OCI-LY7 (cell line): ENCODE results near the gene HACL1. TPM values are rescaled to one million over a fixed set of nuclear protein-coding genes. Genes with fewer than 3 reads are reported as not detected.

Source experiments
- BruUV-seq: library from RNA; stranded (reverse); fragments of 400-500 nt; replicated peaks from 2 replicates; lab custom pipeline; 2021; lab: Mats Ljungman, UMichigan
- CTCF ChIA-PET: fragments of 300-600 bp; sonication (Branson Sonifier 250); formaldehyde crosslinking; loops from one replicate; lab custom pipeline; 2022; ENCODE audit warnings: antibody characterized with exemption; ENCODE audit not compliant: unreplicated experiment; lab: Charles Lee
- POLR2A ChIA-PET: fragments of 300-600 bp; sonication (Branson Sonifier 250); formaldehyde crosslinking; loops from one replicate; lab custom pipeline; 2022; ENCODE audit warnings: antibody characterized with exemption; lab: Charles Lee
- DNase-seq: peaks from one replicate; pipeline ENCODE4 v3.0.0-alpha.2; 2015; ENCODE audit warnings: low spot score
- H2AFZ ChIP-seq: fragments of 200-600 bp; sonication (generic), shearing (Covaris generic); 2 replicates; pipeline ENCODE4 v1.6.1; 2014; ENCODE audit warnings: mild to moderate bottlenecking, antibody characterized with exemption, low read length, moderate library complexity
- H3K27ac ChIP-seq: fragments of 200-600 bp; sonication (generic); 2 replicates; pipeline ENCODE4 v1.5.1; 2014; ENCODE audit warnings: mixed run types, low read depth, mild to moderate bottlenecking, moderate library complexity, low read length, inconsistent platforms; ENCODE audit not compliant: poor library complexity, severe bottlenecking
- H3K36me3 ChIP-seq: fragments of 200-600 bp; sonication (generic); 2 replicates; pipeline ENCODE4 v1.6.1; 2014; ENCODE audit warnings: mild to moderate bottlenecking, antibody characterized with exemption, low read length, moderate library complexity, mixed read lengths; ENCODE audit not compliant: insufficient read depth
- H3K4me1 ChIP-seq: fragments of 200-600 bp; sonication (generic); 2 replicates; pipeline ENCODE4 v1.5.1; 2014; ENCODE audit warnings: mild to moderate bottlenecking, low read length; ENCODE audit not compliant: insufficient read depth, poor library complexity, severe bottlenecking
- H3K4me2 ChIP-seq: fragments of 200-600 bp; sonication (generic); 2 replicates; pipeline ENCODE4 v1.6.1; 2014; ENCODE audit warnings: mild to moderate bottlenecking, low read length
- H3K4me3 ChIP-seq: fragments of 200-600 bp; sonication (generic); 2 replicates; pipeline ENCODE4 v1.5.1; 2014; ENCODE audit warnings: mild to moderate bottlenecking, low read depth, low read length; ENCODE audit not compliant: poor library complexity, severe bottlenecking
- H3K79me2 ChIP-seq: fragments of 200-600 bp; sonication (generic); 2 replicates; pipeline ENCODE4 v1.6.1; 2016; ENCODE audit warnings: low read depth, mild to moderate bottlenecking, low read length, moderate library complexity, mixed read lengths; ENCODE audit not compliant: insufficient read depth
- H3K9me2 ChIP-seq: fragments of 200-600 bp; sonication (generic); 2 replicates; pipeline ENCODE4 v1.6.1; 2016; ENCODE audit warnings: mild to moderate bottlenecking, low read length, mixed read lengths; ENCODE audit not compliant: insufficient read depth
- H3K9me3 ChIP-seq: fragments of 200-600 bp; sonication (generic); 2 replicates; pipeline ENCODE4 v1.6.1; 2014; ENCODE audit warnings: mild to moderate bottlenecking, mixed run types, low read length, mixed read lengths
- H4K20me1 ChIP-seq: fragments of 200-600 bp; sonication (generic); 2 replicates; pipeline ENCODE4 v1.6.1; 2014; ENCODE audit warnings: mild to moderate bottlenecking, antibody characterized with exemption, low read length, moderate library complexity, mixed read lengths; ENCODE audit not compliant: insufficient read depth
- EZH2phosphoT487 ChIP-seq: fragments of 200-600 bp; sonication (generic); IDR thresholded peaks from 2 replicates; pipeline ENCODE4 v1.6.1; 2018; ENCODE audit warnings: low read depth, borderline replicate concordance, mild to moderate bottlenecking, mixed run types, antibody characterized with exemption, low read length, moderate library complexity, mixed read lengths
- intact Hi-C: fragments of 100-400 bp; cut with micrococcal nuclease; formaldehyde crosslinking; loops from one replicate; pipeline ENCODE4 v1.10.0; 2022; ENCODE audit not compliant: unreplicated experiment
- total RNA-seq, 2 experiments: library from RNA; depleted of rRNA in 1 of 2; stranded (reverse); fragments of >200 nt in 1 of 2; shearing (Covaris generic) in 1 of 2; gene quantifications; 2 replicates each; pipeline ENCODE4 v1.2.3, GENCODE V29; 2014 to 2022
- TF ChIP-seq, protein P1 (sequence below): fragments of 200-600 bp; sonication (generic); conservative IDR thresholded peaks from 2 replicates; pipeline ENCODE4 v1.5.1; 2014; ENCODE audit warnings: mild to moderate bottlenecking, antibody characterized with exemption, low read length, moderate library complexity, mixed read lengths

HACL1 gene
- total RNA-seq, 2 experiments from 2014 or later, result 22.0 to 25.5 TPM

DNA sequence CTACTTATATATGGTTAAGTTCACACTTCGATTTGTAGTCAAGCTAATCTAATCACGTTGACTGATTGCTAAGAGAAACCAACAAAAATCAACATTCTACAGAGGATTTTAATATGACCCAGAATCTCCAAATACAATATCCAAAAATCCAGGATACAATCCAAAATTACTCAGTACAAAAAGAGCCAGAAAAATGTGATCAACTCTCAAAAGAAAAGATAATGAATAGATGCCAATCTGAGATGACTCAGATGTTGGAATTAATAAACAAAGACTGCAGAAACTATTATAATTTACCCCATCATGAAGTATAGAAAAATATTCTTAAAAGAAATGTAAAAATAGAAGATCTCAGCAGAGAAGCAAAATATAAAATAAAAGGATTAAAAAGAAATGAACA, 22.3 kb downstream of the HACL1 start:
- H3K36me3 ChIP-seq, result peaks cover 32% of the 10 kb centered on the region; the same call in 1 of the 2 replicates
- no peak overlapping the region for H2AFZ ChIP-seq
- POLR2A ChIA-PET, result no interaction called here
- H3K4me2 ChIP-seq, result no peak overlapping the region
- no peaks in the 10 kb centered on the region for H3K79me2 ChIP-seq
- no peaks in the 10 kb centered on the region for H3K9me2 ChIP-seq
- H4K20me1 ChIP-seq, result no peaks in the 10 kb centered on the region
- H3K4me1 ChIP-seq, result peaks cover 9% of the 10 kb centered on the region
- BruUV-seq, result no TSS peak
- H3K27ac ChIP-seq, result no peak overlapping the region
- CTCF ChIA-PET, result no interaction called here
- TF ChIP-seq EZH2phosphoT487, result no peak
- TF ChIP-seq, protein P1, sequence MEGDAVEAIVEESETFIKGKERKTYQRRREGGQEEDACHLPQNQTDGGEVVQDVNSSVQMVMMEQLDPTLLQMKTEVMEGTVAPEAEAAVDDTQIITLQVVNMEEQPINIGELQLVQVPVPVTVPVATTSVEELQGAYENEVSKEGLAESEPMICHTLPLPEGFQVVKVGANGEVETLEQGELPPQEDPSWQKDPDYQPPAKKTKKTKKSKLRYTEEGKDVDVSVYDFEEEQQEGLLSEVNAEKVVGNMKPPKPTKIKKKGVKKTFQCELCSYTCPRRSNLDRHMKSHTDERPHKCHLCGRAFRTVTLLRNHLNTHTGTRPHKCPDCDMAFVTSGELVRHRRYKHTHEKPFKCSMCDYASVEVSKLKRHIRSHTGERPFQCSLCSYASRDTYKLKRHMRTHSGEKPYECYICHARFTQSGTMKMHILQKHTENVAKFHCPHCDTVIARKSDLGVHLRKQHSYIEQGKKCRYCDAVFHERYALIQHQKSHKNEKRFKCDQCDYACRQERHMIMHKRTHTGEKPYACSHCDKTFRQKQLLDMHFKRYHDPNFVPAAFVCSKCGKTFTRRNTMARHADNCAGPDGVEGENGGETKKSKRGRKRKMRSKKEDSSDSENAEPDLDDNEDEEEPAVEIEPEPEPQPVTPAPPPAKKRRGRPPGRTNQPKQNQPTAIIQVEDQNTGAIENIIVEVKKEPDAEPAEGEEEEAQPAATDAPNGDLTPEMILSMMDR, result no peak
- H3K9me3 ChIP-seq, result no peaks in the 10 kb centered on the region
- H3K4me3 ChIP-seq, result no peak overlapping the region
- intact Hi-C loops, result no loop called here
- DNase-seq, result no peak

DNA sequence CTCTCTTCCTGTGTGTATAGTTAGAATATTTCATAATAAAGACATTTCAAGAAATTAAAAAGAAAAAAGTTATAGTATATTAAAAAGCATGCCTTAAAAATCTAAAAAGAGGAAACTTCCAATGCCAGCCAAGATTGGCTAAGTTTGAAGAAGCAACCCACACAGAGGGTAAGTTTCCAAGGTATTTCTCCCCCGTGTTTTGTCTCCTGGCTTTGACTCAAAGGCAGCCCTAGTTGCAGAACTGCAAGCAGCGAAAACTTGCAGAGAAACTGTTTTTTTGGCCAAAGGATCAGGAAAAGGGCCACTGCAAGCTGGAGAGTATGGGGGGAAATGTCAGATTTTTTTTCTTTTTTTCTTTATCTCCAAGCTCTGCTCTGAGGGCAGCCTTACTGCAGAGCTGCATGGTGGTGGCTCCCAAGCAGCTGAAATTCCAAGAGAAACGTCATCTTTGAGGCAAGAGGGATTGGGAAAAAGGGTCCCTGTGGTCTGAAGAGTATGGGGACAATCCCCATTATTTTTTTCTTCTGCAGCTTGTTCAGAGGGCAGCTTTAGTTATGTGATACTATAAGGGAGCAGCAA, 23.0 kb downstream of the HACL1 start:
- peaks cover 37% of the 10 kb centered on the region; the same call in 1 of the 2 replicates for H3K36me3 ChIP-seq
- POLR2A ChIA-PET, result no interaction called here
- H3K4me1 ChIP-seq, result peaks cover 9% of the 10 kb centered on the region
- no peaks in the 10 kb centered on the region for H3K79me2 ChIP-seq
- no TSS peak for BruUV-seq
- intact Hi-C loops, result no loop called here
- H3K4me2 ChIP-seq, result no peak overlapping the region
- CTCF ChIA-PET, result no interaction called here
- TF ChIP-seq, protein P1, result no peak
- no peak for TF ChIP-seq EZH2phosphoT487
- no peaks in the 10 kb centered on the region for H3K9me2 ChIP-seq
- no peak overlapping the region for H3K27ac ChIP-seq
- H3K4me3 ChIP-seq, result no peak overlapping the region
- H3K9me3 ChIP-seq, result no peaks in the 10 kb centered on the region
- H4K20me1 ChIP-seq, result no peaks in the 10 kb centered on the region
- no peak overlapping the region for H2AFZ ChIP-seq
- DNase-seq, result no peak

DNA sequence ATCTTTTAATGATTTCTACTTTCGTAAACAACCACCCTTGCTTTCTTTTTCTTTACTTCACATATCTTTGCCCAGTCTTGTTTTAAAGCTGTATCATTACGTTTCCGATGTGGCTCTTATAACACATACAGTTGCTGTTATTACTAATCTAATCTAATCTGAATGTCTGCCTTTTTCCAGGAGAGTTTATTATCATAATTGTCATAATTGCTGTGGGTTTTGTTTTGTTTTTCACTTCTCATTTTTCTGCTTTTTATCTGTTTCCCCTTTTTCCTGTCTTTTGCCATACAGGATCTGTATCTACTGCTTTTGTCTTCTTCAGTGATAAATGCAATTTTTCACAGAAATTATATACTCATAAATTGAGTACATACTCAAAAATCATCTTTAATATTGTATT, 24.9 kb downstream of the HACL1 start:
- ChIA-PET CTCF (no interaction called here), POLR2A (no interaction called here)
- H3K79me2 ChIP-seq, result no peaks in the 10 kb centered on the region
- intact Hi-C loops, result no loop called here
- H2AFZ ChIP-seq, result no peak overlapping the region
- peak; percentile 15 for DNase-seq
- H3K9me3 ChIP-seq, result no peaks in the 10 kb centered on the region
- peaks cover 32% of the 10 kb centered on the region for H3K36me3 ChIP-seq
- TF ChIP-seq, protein P1, result no peak
- TF ChIP-seq EZH2phosphoT487, result no peak
- H3K4me1 ChIP-seq, result peaks cover 9% of the 10 kb centered on the region
- H3K9me2 ChIP-seq, result no peaks in the 10 kb centered on the region
- no peaks in the 10 kb centered on the region for H4K20me1 ChIP-seq
- BruUV-seq, result TSS peak; percentile 36
- no peak overlapping the region for H3K27ac ChIP-seq
- no peak overlapping the region for H3K4me3 ChIP-seq
- peak overlapping the region; percentile 57 for H3K4me2 ChIP-seq
